Activated CD8-positive, alpha-beta T cell treated with anti-CD3 and anti-CD28 coated beads, Interleukin-2, amount 10 ng/mL, durations not matched to agents 7 days and 5 days (primary cell): ENCODE data around the gene C1QB. TPM values are rescaled to one million over a fixed set of nuclear protein-coding genes. Genes with fewer than 3 reads are reported as not detected.
A peak's percentile ranks its signal among the peaks of the same experiment; 100 is the strongest.

ENCODE experiments used
- ATAC-seq: fragments of 150-1000 bp; cut with Tn5 transposase; one replicate; pipeline ENCODE4 v1.10.0; 2021; ENCODE audit warnings: moderate library complexity
- CTCF ChIA-PET: fragments of 350-600 bp; sonication (Branson Sonifier 250); formaldehyde crosslinking; loops from one replicate; lab custom pipeline; 2021; ENCODE audit warnings: antibody characterized with exemption; lab: Charles Lee
- POLR2A ChIA-PET: fragments of 350-600 bp; sonication (Branson Sonifier 250); formaldehyde crosslinking; loops from one replicate; lab custom pipeline; 2021; ENCODE audit warnings: antibody characterized with exemption; lab: Charles Lee
- DNase-seq: peaks from one replicate; pipeline ENCODE4 v3.0.0-alpha.2; 2020
- H3K27ac Mint-ChIP-seq: one replicate; pipeline ENCODE4 v1.8.0; 2021; ENCODE audit warnings: mild to moderate bottlenecking, mixed read lengths
- H3K27me3 Mint-ChIP-seq: one replicate; pipeline ENCODE4 v1.8.0; 2021; ENCODE audit warnings: low read depth, mixed read lengths
- H3K36me3 Mint-ChIP-seq: one replicate; pipeline ENCODE4 v1.8.0; 2021; ENCODE audit warnings: low read depth, mixed read lengths
- H3K4me1 Mint-ChIP-seq: one replicate; pipeline ENCODE4 v1.8.0; 2021; ENCODE audit warnings: low read depth, mixed read lengths
- H3K4me3 Mint-ChIP-seq: one replicate; pipeline ENCODE4 v1.8.0; 2021; ENCODE audit warnings: mild to moderate bottlenecking, mixed read lengths
- H3K9me3 Mint-ChIP-seq: one replicate; pipeline ENCODE4 v1.8.0; 2022; ENCODE audit warnings: mixed read lengths; ENCODE audit not compliant: insufficient read depth
- microRNA-seq: library from miRNA; unstranded; fragments of <30 nt; microRNA quantifications from one replicate; pipeline ENCODE4 v1.2.0, GENCODE V29; 2022
- total RNA-seq, 2 experiments: library from RNA; stranded (reverse); gene quantifications; one replicate each; pipeline ENCODE4 v1.2.3, GENCODE V29; 2021

Gene C1QB
- total RNA-seq, 2 experiments from 2014 or later = not detected

GRCh38 chr1:22708777-22709176 lies 55.7 kb downstream of the C1QB start:
- H3K36me3 Mint-ChIP-seq = no peaks in the 10 kb centered on the region
- ATAC-seq = no peak
- H3K4me1 Mint-ChIP-seq = peaks cover 7% of the 10 kb centered on the region
- no peak overlapping the region for H3K4me3 Mint-ChIP-seq
- ChIA-PET POLR2A (no interaction called here), CTCF (no interaction called here)
- DNase-seq = no peak
- no peaks in the 10 kb centered on the region for H3K9me3 Mint-ChIP-seq
- H3K27ac Mint-ChIP-seq = no peak overlapping the region
- H3K27me3 Mint-ChIP-seq = peaks cover 54% of the 10 kb centered on the region

- no peaks in the 10 kb centered on the region for H3K9me3 Mint-ChIP-seq
- ATAC-seq = no peak
- POLR2A ChIA-PET = no interaction called here
- H3K4me1 Mint-ChIP-seq = peaks cover 7% of the 10 kb centered on the region
- no peaks in the 10 kb centered on the region for H3K36me3 Mint-ChIP-seq
- no peak for DNase-seq
- CTCF ChIA-PET = no interaction called here
- H3K27me3 Mint-ChIP-seq = peaks cover 57% of the 10 kb centered on the region
- no peak overlapping the region for H3K27ac Mint-ChIP-seq
- no peak overlapping the region for H3K4me3 Mint-ChIP-seq
Measured at GRCh38 chr1:22709227-22709626, 56.2 kb downstream of the C1QB start.

GRCh38 chr1:22709891-22710700 lies 57.1 kb downstream of the C1QB start:
- peak; percentile 38 for ATAC-seq
- peak overlapping the region; percentile 13 for H3K4me3 Mint-ChIP-seq
- H3K27me3 Mint-ChIP-seq = peaks cover 64% of the 10 kb centered on the region
- H3K27ac Mint-ChIP-seq = no peak overlapping the region
- CTCF ChIA-PET = no interaction called here
- POLR2A ChIA-PET = interaction anchor here (0.6 kb wide), 1 partner anchor 24 kb away, joined by 3 read pairs; no protein-coding TSS in a partner anchor
- no peak for DNase-seq
- H3K4me1 Mint-ChIP-seq = peaks cover 7% of the 10 kb centered on the region
- no peaks in the 10 kb centered on the region for H3K9me3 Mint-ChIP-seq
- H3K36me3 Mint-ChIP-seq = no peaks in the 10 kb centered on the region

- ChIA-PET CTCF (no interaction called here), POLR2A (no interaction called here)
- H3K4me1 Mint-ChIP-seq = peaks cover 7% of the 10 kb centered on the region
- ATAC-seq = peak; percentile 79
- peaks cover 66% of the 10 kb centered on the region for H3K27me3 Mint-ChIP-seq
- peak within 1 kb of the TSS; percentile 13 for H3K4me3 Mint-ChIP-seq
- no peak within 1 kb of the TSS for H3K27ac Mint-ChIP-seq
- no peak for DNase-seq
- no peaks in the 10 kb centered on the region for H3K9me3 Mint-ChIP-seq
- no peaks in the 10 kb centered on the region for H3K36me3 Mint-ChIP-seq
Measured at GRCh38 chr1:22710701-22711049, 57.6 kb downstream of the C1QB start, which contains the start of gene EPHB2. TSS of gene EPHB2 (plus strand) at chr1:22710839. CDS start at chr1:22710983, 144 bp downstream.

- ATAC-seq = peak; percentile 18
- H3K27ac Mint-ChIP-seq = no peak overlapping the region
- ChIA-PET CTCF (no interaction called here), POLR2A (no interaction called here)
- peaks cover 7% of the 10 kb centered on the region for H3K4me1 Mint-ChIP-seq
- H3K9me3 Mint-ChIP-seq = no peaks in the 10 kb centered on the region
- peaks cover 62% of the 10 kb centered on the region for H3K27me3 Mint-ChIP-seq
- H3K36me3 Mint-ChIP-seq = no peaks in the 10 kb centered on the region
- H3K4me3 Mint-ChIP-seq = no peak overlapping the region
- no peak for DNase-seq
Measured at GRCh38 chr1:22711071-22711470, 58.0 kb downstream of the C1QB start.

Small RNA genes within 50 kb of the gene (microRNA-seq; reads per million reads assigned to microRNA genes)
- 1.7 reads per million for gene MIR6127

Other genes with a start within 250 kb of the C1QB start
- gene ZBTB40, start 201.4 kb upstream of the C1QB start, total RNA-seq = 10 to 100 TPM; 14.8 TPM
- gene EPHA8, start 89.7 kb upstream of the C1QB start, total RNA-seq = not detected
- gene C1QA, start 16.6 kb upstream of the C1QB start, total RNA-seq = not detected
- gene C1QC, start 9.6 kb upstream of the C1QB start, total RNA-seq = not detected
- not detected for gene EPHB2, start 57.6 kb downstream of the C1QB start, total RNA-seq